GM18868 (cell line): Measurements from ENCODE around the gene NAT8.
"Not testable (repeated sequence)": the region's sequence is repeated elsewhere in the genome, so short reads cannot be mapped to it uniquely, and the experiment has no call there.

ENCODE experiments used
- ATAC-seq: cut with Tn5 transposase; IDR thresholded peaks from one replicate; pipeline ENCODE4 v1.9.1; 2021; ENCODE audit warnings: mild to moderate bottlenecking, moderate library complexity; ENCODE audit not compliant: unreplicated experiment

NAT8 gene, protein sequence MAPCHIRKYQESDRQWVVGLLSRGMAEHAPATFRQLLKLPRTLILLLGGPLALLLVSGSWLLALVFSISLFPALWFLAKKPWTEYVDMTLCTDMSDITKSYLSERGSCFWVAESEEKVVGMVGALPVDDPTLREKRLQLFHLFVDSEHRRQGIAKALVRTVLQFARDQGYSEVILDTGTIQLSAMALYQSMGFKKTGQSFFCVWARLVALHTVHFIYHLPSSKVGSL

DNA sequence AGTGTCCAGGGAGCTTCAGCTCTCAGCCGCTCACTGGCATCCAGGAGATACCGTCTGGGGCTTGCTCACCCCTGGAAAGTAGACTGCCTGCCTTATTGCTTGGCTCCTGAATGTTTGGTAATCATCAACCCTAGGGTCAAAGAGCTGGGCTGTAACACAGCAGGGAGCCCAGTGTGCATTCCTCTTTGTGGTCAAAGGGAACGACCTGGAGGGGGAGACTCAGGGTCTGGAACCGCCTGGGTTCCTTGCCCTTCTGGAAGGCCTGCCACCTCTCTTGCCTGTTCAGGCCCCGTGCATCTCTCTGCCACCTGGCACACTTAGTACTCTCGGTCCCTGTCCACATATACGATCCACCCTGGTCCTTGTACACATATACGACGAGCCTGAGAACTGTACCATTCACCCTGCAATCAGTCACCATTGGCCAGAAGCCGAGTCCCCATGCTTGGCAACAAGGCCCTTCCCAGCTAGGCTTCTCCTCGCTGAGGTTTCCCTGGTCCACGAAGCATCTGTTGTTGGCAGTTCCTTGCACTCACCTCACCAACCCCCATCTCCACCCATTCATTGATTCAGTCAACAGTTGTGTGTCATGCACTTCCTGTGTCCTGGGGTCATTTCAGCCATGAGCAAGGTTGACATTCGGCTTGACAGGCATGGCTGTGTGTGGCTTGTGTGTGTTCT, at the start of gene NAT8:
Gene NAT8 (minus strand): TSS at position 85 of the 681 bp plus-strand sequence. CDS start 794 bp downstream, outside the sequence.
- no peak for ATAC-seq

DNA sequence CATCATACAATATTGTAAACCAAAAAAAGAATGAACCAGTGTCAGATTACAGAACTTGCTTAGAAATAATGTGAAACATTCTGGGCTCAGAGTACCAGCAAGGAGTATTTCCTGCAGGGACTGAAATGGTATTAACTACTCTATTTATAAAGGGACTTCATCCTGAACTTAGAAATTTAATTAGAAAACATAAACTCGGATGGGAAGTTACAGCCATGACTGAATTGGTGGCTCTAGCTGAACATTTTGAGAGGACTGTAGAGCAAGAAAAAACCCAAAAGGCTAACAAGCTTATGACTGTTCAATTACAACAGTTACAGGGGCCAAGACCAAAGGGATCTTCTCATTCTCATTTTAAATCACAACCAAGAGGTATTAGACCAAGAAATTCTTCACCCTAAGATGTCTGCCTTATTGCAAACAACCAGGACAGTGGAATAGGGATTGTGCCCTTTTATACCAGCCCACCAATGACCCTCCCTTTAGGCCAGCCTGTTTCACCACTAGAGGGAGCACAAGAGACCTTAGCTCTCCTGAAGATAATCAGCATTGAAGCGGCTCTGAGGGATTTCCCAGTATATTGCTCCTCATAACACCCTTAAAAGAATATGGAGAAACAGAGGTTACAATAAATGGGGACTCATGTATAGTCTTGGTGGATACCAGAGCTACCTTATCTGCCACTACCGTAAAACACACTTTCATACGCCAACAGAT, 48.3 kb upstream of the NAT8 start:
- ATAC-seq: peak; percentile 79

DNA sequence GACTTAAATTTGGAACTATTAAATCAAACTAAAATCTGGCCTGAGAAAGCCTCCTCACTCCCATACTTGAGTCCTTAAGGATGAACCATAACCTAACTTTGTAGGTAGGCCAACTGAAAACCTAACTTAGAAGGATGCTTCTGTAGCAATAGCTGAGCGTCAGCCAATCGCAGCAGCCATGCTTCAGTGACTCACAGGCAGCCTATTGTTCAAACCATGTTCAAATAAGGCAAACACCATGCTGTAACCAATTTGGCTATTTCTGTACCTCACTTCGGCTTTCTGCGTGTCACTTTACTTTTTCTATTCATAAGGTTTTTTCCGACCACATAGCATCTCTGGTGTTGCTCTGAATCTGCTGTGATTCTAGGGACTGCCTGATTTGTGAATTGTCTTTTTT, 46.3 kb upstream of the NAT8 start:
- ATAC-seq: not testable (repeated sequence)

DNA sequence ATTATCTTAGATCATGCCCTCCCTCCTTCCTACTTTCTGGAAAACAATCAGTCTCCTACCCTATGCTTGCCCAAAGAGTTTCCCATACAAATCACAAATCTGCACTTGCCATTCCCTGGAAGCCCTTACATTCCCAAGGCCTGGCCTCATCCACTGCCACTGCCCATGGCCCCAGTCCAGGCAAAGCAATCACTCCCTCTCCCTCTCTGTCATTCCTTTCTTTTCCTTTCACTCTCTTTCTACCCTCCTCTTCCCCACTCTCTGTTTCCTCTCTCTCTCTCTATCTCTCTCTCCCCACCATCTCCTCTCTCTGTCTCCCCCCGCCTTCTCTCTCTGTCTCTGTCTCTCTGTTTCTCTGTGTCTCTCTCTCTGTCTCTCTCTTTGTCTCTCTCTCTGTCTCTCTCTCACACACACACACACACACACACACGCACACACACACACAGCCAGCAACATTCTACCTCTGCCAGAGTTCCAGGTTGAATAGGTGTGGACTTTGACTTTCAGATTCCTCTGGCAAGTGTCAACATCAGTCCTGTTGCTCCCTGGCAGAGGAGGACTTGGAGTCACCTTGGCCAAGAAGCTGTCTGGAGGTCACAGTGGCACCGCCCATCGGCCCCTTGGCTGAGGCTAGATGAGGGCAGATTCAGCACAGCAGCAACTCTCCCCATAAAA, 43.7 kb upstream of the NAT8 start:
- no peak for ATAC-seq

DNA sequence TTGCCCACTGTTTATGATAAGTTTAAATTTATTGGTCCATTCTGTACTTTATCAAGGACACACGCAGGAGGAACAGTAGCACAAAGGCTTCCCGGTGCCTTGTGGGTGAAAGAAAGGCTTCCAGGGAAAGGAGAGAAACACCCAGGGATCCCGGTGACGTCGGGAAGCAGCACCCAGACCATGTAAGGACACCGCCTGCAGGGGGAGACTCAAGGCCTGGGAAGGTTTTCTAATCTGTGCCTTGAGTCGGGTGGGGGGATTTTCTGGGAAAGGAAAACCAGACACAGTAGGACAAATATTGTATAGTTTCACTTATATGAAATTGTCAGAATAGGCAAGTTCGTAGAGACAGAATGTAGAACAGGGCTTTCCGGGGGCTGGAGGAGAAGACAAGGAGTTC, 42.7 kb upstream of the NAT8 start:
- not testable (repeated sequence) for ATAC-seq

DNA sequence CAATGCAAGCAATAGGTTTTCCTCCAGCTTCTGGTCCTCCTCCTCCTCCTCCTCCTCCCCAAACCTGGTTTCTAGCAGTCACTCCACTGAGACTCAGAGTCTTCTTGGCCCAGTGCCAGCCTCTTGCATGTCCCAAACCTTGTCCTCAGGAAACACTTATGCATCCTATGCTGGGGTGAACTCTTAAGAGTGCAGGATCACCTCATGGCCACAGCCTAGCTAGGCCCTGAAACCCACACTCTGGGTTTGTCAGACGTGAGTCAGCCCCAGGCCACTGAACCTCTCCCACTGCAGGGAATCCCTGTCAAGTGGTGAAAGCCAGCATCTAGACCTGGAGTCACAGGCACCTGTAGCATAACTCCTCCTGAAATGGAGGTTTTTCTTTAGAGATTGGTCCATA, 42.1 kb upstream of the NAT8 start:
- not testable (repeated sequence) for ATAC-seq

DNA sequence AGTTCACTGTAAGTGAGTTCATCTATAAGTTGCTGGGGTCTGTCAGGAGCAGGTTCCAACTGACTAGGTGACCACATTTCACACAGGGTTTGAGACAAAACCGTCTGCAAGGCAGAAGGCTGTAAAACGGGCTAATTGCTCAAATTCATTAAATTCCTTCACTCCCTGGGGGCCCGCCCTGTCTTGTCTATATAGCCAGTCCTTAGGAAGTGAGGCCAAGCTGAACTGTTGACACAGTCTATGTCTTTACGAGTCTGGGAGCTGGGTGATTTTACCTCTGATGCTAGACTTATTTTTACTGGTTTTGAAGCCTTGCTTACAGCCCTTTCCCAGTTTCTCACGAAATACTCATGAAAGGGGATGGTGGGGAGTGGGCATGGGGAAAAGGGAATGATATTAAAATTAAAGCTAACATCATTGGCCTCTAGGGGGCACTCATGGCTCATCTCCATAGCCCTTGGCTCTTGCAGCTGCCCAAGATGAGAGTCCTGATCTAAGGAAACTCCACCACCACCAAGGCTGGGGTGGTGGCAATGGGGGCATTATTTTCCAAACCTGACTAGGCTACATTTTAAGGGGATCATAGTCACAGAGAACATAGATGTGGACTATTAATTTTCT, 37.8 kb upstream of the NAT8 start:
- ATAC-seq: not testable (repeated sequence)

DNA sequence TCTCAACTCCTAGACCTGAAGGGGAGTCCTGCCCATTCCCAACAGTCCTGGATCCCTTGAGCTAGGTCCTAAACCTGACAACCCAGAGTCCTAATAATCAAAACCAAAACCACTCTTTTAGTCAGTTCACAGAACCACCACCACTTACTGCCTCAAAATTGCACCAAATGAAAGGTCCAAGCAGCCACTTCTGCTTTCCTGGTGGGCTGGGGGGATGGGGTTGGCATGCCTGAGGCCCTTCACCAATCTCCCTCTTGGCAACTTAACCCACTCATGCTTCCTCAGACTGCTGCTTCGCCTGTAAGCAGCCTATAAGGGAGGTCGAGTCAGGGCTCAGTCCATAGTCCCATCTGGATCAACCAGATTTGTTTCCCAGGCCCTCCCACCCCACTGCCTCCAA, 37.0 kb upstream of the NAT8 start:
- ATAC-seq: not testable (repeated sequence)

DNA sequence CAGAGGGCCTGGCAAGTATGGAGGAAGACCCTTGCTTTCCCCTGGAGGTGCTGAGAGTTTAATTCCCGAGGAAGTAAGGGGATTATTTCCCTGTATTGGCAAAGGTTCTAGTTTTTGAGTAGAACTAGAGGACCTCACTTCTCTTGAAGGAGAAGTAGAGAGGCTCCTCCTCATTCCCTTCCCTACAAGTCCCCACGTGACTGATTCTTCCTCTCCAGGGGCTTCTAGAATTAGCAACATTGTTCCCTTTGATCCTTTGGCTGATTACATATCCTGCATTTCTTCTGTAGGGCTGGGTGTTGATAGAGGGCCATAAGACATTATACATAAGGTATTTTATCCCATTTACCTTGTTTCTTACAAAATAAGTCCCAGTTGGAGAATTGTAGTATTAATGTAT, 35.8 kb upstream of the NAT8 start:
- ATAC-seq: not testable (repeated sequence)

DNA sequence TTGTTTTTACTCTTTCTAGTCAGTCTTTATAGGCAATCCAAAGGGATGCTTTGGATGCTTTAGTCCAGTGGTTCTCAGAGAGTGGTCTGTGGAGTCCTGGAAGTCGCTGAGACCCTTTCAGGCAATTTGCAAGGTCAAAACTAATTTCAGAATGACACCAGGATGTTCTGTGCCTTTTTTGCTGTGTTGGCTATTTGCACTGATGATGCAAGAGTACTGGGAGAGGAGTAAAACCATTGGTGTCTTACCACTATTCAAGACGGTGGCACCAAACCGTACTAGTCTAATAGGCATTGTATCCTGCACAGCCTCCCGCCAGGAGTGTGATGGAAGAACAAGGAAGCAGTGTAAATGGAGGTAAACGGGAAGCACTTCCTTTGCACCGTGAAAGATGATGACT, 34.0 kb upstream of the NAT8 start:
- not testable (repeated sequence) for ATAC-seq

DNA sequence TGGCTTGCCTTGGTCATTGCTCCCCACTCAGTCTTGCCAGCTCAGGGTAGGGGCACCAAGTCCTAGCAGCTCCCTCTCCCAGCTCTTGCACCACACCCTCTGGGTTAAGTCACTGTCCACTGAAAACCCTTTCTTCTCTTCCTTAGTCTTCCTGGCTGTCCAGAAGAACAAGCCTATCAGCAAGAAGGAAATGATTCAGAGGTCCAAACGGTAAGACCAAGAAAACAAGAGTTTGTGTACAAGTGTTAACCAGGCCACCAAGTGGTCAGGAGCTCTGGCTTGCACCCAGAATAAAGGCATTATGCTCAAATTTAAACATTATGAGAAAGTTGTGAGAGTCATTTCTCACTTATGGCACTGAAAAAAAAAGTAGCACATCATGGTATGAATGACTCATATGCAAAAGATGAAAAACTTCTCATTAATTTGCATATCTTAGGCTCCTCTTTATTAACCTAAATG, 32.5 kb upstream of the NAT8 start:
- peak; percentile 50 for ATAC-seq

DNA sequence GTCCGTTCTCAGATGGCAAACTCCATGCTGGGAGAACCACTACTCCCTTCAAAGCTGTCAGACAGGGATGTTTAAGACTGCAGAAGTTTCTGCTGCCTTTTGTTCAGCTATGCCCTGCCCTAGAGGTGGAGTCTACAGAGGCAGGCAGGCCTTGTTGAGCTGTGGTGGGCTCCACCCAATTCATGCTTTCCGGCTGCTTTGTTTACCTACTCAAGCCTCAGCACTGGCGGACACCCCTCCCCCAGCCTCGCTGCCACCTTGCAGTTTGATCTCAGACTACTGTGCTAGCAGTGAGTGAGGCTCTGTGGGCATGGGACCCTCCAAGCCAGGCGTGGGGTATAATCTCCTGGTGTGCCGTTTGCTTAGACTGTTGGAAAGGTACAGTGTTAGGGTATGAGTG, 27.8 kb upstream of the NAT8 start:
- not testable (repeated sequence) for ATAC-seq

DNA sequence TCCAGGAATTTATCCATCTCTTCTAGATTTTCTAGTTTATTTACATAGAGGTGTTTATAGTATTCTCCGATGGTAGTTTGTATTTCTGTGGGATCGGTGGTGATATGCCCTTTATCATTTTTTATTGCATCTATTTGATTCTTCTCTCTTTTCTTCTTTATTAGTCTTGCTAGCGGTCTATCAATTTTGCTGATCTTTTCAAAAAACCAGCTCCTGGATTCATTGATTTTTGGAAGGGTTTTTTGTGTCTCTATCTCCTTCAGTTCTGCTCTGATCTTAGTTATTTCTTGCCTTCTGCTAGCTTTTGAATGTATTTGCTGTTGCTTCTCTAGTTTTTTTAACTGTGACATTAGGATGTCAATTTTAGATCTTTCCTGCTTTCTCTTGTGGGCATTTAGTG, 25.0 kb upstream of the NAT8 start:
- ATAC-seq: not testable (repeated sequence)

DNA sequence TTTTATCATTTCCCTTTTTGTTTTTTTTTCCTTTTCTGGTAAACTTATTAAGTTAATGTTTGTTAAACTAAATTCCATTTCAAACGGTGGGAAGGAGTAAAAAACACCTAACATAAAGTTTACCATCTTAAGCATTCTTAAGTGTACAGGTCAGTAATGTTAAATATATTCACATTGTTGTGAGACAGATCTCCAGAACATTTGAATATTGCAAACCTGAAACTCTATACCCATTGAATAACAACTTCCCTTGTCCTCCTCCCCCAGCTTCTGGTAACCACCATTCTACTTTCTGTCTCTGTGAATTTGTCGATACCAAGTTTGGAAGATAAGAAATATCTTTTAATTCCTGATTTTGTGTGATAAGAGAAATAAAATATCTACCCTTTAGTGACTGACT, 12.0 kb upstream of the NAT8 start:
- no peak for ATAC-seq

DNA sequence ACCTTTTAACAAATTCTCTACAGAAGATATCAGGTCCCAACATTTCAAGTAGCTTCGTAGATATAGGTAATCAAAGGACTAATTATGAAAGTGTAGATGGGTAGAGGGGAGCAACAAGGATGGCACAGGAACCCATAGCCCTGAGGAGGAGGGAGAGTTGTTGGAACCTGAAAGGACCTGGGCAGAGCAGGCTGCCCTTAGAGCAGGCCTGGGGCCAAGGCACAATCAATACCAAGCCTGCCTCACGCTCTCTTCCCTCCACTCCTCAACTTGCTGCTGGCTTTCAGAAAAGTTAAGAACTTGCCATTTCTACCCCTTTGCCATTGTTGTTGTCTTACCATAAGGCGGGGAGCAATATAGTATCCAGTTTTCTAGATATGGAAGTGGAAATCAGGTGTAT, 10.1 kb upstream of the NAT8 start:
- ATAC-seq: no peak

DNA sequence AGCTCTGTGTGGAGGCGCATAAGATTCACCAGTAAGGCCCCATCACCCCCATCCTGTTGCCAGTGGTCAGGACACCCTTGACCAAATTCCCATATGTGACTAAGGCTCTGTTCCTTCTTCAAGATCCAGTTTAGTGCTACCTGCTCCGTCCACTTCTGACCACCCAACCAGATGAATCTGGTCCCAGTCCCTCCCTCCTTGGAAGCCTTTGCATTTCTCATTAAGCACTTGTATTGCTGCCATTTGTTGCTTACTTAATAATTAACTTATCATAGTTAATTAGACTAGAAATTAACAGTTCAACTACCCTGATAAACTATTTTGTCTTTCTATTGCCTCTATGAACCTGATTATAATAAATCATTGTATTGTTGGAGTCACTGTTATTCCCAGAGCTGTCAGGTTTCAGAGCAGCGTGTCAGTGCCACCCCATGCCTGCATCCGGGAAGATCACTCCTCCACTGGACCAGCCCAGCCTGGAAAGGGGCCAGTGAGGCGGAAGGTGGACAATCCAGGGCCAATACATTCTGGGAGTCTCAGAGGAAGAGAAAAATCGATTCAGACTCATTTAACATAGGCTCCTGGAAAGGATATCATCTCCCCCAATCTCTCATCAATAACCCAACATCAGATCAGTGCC, 9.5 kb upstream of the NAT8 start:
- ATAC-seq: no peak

DNA sequence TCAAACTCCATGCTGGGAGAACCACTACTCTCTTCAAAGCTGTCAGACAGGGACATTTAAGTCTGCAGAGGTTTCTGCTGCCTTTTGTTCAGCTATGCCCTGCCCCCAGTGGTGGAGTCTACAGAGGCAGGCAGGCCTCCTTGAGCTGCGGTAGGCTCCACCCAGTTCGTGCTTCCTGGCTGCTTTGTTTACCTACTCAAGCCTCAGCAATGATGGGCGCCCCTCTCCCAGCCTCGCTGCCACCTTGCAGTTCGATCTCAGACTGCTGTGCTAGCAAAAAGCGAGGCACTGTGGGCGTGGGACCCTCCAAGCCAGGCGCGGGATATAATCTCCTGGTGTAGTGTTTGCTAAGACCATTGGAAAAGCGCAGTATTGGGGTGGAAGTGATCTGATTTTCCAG, 5.5 kb upstream of the NAT8 start:
- ATAC-seq: not testable (repeated sequence)

DNA sequence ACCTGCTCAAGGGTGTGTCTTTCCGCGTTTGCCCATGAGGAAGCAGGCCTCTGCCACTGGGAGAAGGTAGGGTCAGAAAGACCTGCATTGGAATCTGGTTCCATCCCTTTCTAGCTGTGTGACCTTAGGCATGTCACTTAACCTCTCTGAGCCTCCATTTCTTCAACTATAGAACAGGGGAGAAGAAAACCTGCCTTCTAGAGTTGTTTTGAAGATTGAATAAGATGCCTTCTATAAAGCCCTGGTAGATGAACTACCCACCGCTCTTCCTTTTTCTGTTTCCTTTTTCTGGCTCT, 507 bp downstream of the NAT8 start:
- no peak for ATAC-seq

DNA sequence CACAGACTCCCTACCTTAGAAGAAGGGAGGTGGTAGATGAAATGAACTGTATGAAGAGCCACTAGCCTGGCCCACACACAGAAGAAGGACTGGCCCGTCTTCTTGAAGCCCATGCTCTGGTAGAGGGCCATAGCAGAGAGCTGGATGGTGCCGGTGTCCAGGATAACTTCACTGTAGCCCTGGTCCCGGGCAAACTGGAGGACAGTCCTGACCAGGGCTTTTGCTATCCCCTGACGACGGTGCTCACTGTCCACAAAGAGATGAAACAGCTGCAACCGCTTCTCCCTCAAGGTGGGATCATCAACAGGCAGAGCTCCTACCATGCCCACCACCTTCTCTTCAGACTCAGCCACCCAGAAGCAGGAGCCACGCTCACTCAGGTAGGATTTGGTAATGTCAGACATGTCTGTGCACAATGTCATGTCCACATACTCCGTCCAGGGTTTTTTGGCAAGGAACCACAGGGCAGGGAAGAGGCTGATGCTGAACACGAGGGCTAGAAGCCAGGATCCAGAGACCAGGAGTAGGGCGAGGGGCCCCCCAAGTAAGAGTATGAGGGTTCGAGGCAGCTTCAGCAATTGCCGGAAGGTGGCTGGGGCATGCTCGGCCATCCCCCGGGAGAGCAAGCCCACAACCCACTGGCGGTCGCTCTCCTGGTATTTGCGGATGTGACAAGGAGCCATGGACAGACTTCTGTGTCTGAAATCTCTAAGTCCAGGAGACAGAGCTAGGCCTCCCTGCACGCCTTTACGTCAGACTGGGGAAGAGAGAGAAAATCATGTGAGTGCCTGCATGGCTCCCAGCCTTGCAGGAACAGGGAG, 1.1 kb downstream of the NAT8 start:
- ATAC-seq: no peak

DNA sequence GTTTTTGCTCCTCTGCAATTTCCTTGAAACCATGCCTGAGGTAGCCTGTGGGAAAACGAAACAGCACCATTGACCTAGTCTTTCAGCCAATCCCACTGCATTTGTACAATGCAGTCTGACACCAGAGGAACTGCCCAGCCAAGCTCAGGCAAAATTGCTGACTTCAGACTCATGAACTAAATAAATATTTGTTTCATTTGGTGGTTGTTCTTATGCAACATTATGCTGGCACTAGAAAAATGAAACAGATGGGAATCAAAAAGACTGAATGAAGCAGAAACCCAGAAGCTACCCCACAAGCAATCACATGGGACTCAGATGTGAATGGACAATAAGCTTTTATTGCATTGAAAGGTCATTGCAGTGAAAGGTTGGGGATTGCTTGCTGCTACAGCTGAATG, 1.7 kb downstream of the NAT8 start:
- no peak for ATAC-seq
